Right hindlimb (tissue), 1 donor: ENCODE data around the gene ICAM3.

Source experiments
- DNase-seq: peaks from one replicate; pipeline ENCODE4 v3.0.0-alpha.2; 2018

Gene ICAM3

GRCh38 chr19:10318807-10319682 lies 20.4 kb downstream of the ICAM3 start:
- no peak for DNase-seq

- no peak for DNase-seq
These were observed 21.5 kb downstream of the ICAM3 start for GRCh38 chr19:10317857-10318462.

- DNase-seq, result no peak
These were observed 22.2 kb downstream of the ICAM3 start for GRCh38 chr19:10317045-10317856.

GRCh38 chr19:10316229-10317044 lies 23.0 kb downstream of the ICAM3 start:
- DNase-seq, result no peak

GRCh38 chr19:10315335-10316214 lies 23.8 kb downstream of the ICAM3 start, which contains the start of gene FDX2:
Gene FDX2, minus strand, starts transcription at chr19:10316015. Its CDS starts 19 bp downstream, at chr19:10315996.
- DNase-seq, result peak; percentile 92

GRCh38 chr19:10309423-10309822 lies 30.0 kb downstream of the ICAM3 start, which contains the start of gene ZGLP1:
Gene ZGLP1, minus strand, starts transcription at chr19:10309815.
- DNase-seq, result no peak

- no peak for DNase-seq
These were observed 33.1 kb downstream of the ICAM3 start for GRCh38 chr19:10306327-10306726.

- DNase-seq, result no peak
These were observed 34.2 kb downstream of the ICAM3 start for GRCh38 chr19:10305139-10305806.

- no peak for DNase-seq
These were observed 39.6 kb downstream of the ICAM3 start for GRCh38 chr19:10299545-10300458.

GRCh38 chr19:10295847-10296591 lies 43.4 kb downstream of the ICAM3 start:
- no peak for DNase-seq

- no peak for DNase-seq
These were observed 44.0 kb downstream of the ICAM3 start for GRCh38 chr19:10295305-10295846.

- no peak for DNase-seq
These were observed 45.1 kb downstream of the ICAM3 start for GRCh38 chr19:10294368-10294697.

GRCh38 chr19:10293637-10294367 lies 45.6 kb downstream of the ICAM3 start:
- DNase-seq, result no peak

GRCh38 chr19:10292789-10293636 lies 46.4 kb downstream of the ICAM3 start:
- no peak for DNase-seq

GRCh38 chr19:10292206-10292788 lies 47.1 kb downstream of the ICAM3 start:
- peak; percentile 49 for DNase-seq

- no peak for DNase-seq
These were observed 47.7 kb downstream of the ICAM3 start for GRCh38 chr19:10291554-10292205.
